Measurements from ENCODE around the gene CHRNA4. TPM values are rescaled to one million over a fixed set of nuclear protein-coding genes. Genes with fewer than 3 reads are reported as not detected.
"Not testable (repeated sequence)": the region's sequence is repeated elsewhere in the genome, so short reads cannot be mapped to it uniquely, and the experiment has no call there.

CHRNA4 gene
- total and polyA plus RNA-seq, 2 donors (not counting 3 experiments of a cell fraction or from before 2014, with no cell fraction given) = not detected

DNA sequence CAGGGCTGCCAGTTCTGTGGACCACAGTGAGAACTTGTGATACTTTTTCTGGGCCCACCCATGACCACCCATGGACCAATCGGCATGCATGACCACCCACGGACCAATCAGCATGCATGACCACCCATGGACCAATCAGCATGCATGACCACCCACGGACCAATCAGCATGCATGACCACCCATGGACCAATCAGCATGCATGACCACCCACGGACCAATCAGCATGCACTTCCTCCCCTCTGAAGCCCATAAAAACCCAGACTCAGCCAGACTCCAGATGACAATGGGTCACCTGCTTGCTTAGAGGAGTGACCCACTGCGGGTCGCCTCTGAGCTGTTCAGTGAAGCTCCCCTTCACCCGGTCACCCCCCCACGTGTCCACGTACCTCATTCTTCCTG lies 18.7 kb upstream of the CHRNA4 start:
- H3K4me2 ChIP-seq (ENCODE audit: insufficient read depth, low read length); H3K79me2 ChIP-seq (ENCODE audit: control insufficient read depth, insufficient read depth, low read length); H3K9ac ChIP-seq (replicated peaks; ENCODE audit: extremely low read depth, insufficient read depth, low read length); DNase-seq (ENCODE audit: low read depth, low spot score); FAIRE-seq; H3K27me3 ChIP-seq (ENCODE audit: control insufficient read depth in 2 of 2, insufficient read depth in 2 of 2, low read length in 2 of 2); H3K4me3 ChIP-seq (replicated peaks in 1 of 3; ENCODE audit: insufficient read depth in 1 of 3, low read depth in 1 of 3, low read length in 3 of 3); H3K9me1 ChIP-seq (replicated peaks; ENCODE audit: control insufficient read depth, extremely low read depth, insufficient read depth, low read length); BruUV-seq (replicated peaks); H4K20me1 ChIP-seq (replicated peaks; ENCODE audit: control insufficient read depth, extremely low read depth, insufficient read depth, low read length); H3K36me3 ChIP-seq (ENCODE audit: control insufficient read depth in 2 of 2, extremely low read depth in 1 of 2, insufficient read depth in 2 of 2, low read length in 2 of 2); POLR2A ChIA-PET; H3K4me1 ChIP-seq (ENCODE audit: control insufficient read depth, extremely low read depth, insufficient read depth, low read length); H3K27ac ChIP-seq (ENCODE audit: insufficient read depth, low read depth, low read length); H2AFZ ChIP-seq (ENCODE audit: low read depth, low read length); intact Hi-C loops (cut with micrococcal nuclease); H3K9me3 ChIP-seq (replicated peaks; ENCODE audit: control insufficient read depth, insufficient read depth, low read length); dilution Hi-C loops (cut with MboI; ENCODE audit: extremely low pct_ligation_motif_present, low sequenced_read_pairs): not testable (repeated sequence)
- CTCF ChIA-PET = interaction anchor here (2.6 to 6.0 kb wide), 3 partner anchors 70 to 155 kb away, joined by 7 to 267 read pairs (median 94); no protein-coding TSS in a partner anchor

DNA sequence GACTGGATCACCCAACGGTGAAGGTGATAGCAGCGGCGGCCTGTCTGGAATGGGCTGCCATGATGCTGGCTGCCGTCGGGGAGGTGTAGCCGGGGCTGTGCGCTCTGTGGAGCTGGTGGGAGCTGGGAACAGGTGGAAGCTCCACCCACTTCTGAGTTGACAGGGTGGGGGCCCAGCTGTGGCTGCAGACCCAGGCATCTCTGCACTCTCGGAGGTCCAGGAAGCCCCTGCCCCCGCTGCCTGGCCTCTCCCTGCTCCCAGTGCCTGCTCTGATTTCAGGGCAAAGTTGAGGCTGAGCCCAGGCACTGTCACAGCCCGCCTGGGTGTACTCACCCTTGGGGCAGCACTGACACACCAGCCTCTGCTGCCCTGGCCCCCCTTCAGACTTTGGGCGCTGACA lies 18.1 kb upstream of the CHRNA4 start:
- Histone ChIP-seq H3K27me3 (ENCODE audit: control insufficient read depth in 2 of 2, insufficient read depth in 2 of 2, low read length in 2 of 2) (peaks cover 0 to 3% of the 10 kb centered on the region in 2 experiments), H3K36me3 (ENCODE audit: control insufficient read depth in 2 of 2, extremely low read depth in 1 of 2, insufficient read depth in 2 of 2, low read length in 2 of 2) (no peaks in the 10 kb centered on the region), H3K4me3 (replicated peaks in 1 of 3; ENCODE audit: insufficient read depth in 1 of 3, low read depth in 1 of 3, low read length in 3 of 3) (no peak overlapping the region), H3K27ac (ENCODE audit: insufficient read depth, low read depth, low read length) (no peak overlapping the region), H3K4me2 (ENCODE audit: insufficient read depth, low read length) (no peak overlapping the region), H3K9me3 (replicated peaks; ENCODE audit: control insufficient read depth, insufficient read depth, low read length) (no peaks in the 10 kb centered on the region), H3K9me1 (replicated peaks; ENCODE audit: control insufficient read depth, extremely low read depth, insufficient read depth, low read length) (no peaks in the 10 kb centered on the region), H3K79me2 (ENCODE audit: control insufficient read depth, insufficient read depth, low read length) (no peaks in the 10 kb centered on the region), H4K20me1 (replicated peaks; ENCODE audit: control insufficient read depth, extremely low read depth, insufficient read depth, low read length) (no peaks in the 10 kb centered on the region), H3K9ac (replicated peaks; ENCODE audit: extremely low read depth, insufficient read depth, low read length) (no peak overlapping the region), H3K4me1 (ENCODE audit: control insufficient read depth, extremely low read depth, insufficient read depth, low read length) (no peaks in the 10 kb centered on the region), H2AFZ (ENCODE audit: low read depth, low read length) (no peak overlapping the region)
- FAIRE-seq = no peak
- no TSS peak for BruUV-seq (replicated peaks)
- TF ChIP-seq, protein P1, sequence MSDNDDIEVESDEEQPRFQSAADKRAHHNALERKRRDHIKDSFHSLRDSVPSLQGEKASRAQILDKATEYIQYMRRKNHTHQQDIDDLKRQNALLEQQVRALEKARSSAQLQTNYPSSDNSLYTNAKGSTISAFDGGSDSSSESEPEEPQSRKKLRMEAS (IDR thresholded peaks at IDR 0.05; ENCODE audit: insufficient read depth, insufficient read length) = no peak
- no peak for TF ChIP-seq EZH2 (IDR thresholded peaks at IDR 0.05; ENCODE audit: borderline replicate concordance, low read depth, low read length, severe bottlenecking)
- no peak for TF ChIP-seq POLR2A (IDR thresholded peaks at IDR 0.05; ENCODE audit: low read depth, low read length)
- no peak for TF ChIP-seq FOS (IDR thresholded peaks at IDR 0.05; ENCODE audit: borderline replicate concordance, insufficient read depth, low read length)
- TF ChIP-seq POLR2AphosphoS5 (IDR thresholded peaks at IDR 0.05; ENCODE audit: insufficient read depth, low read depth, low read length) = no peak
- no peak for TF ChIP-seq MYC (IDR thresholded peaks at IDR 0.05; ENCODE audit: low read depth, low read length)
- no peak for TF ChIP-seq GATA2 (IDR thresholded peaks at IDR 0.05; ENCODE audit: insufficient read depth, insufficient read length, low read depth, low read length)
- TF ChIP-seq JUN (IDR thresholded peaks at IDR 0.05; ENCODE audit: borderline replicate concordance, insufficient read depth, insufficient read length, low read depth) = no peak
- TF ChIP-seq, protein P2, sequence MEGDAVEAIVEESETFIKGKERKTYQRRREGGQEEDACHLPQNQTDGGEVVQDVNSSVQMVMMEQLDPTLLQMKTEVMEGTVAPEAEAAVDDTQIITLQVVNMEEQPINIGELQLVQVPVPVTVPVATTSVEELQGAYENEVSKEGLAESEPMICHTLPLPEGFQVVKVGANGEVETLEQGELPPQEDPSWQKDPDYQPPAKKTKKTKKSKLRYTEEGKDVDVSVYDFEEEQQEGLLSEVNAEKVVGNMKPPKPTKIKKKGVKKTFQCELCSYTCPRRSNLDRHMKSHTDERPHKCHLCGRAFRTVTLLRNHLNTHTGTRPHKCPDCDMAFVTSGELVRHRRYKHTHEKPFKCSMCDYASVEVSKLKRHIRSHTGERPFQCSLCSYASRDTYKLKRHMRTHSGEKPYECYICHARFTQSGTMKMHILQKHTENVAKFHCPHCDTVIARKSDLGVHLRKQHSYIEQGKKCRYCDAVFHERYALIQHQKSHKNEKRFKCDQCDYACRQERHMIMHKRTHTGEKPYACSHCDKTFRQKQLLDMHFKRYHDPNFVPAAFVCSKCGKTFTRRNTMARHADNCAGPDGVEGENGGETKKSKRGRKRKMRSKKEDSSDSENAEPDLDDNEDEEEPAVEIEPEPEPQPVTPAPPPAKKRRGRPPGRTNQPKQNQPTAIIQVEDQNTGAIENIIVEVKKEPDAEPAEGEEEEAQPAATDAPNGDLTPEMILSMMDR (IDR thresholded peaks at IDR 0.05; ENCODE audit: extremely low read depth in 1 of 2, insufficient read depth in 1 of 2, low read depth in 1 of 2, low read length in 2 of 2) = no peak
- intact Hi-C loops (cut with micrococcal nuclease) = no loop called here
- DNase-seq (ENCODE audit: low read depth, low spot score) = no peak
- POLR2A ChIA-PET = no interaction called here
- dilution Hi-C loops (cut with MboI; ENCODE audit: extremely low pct_ligation_motif_present, low sequenced_read_pairs) = no loop called here
- CTCF ChIA-PET = interaction anchor here (6.0 kb wide), 1 partner anchor 70 kb away, joined by 267 read pairs; no protein-coding TSS in a partner anchor

All from endothelial cell of umbilical vein (primary cell).